ENCODE measurements around the gene AP1G2. TPM values are rescaled to one million over a fixed set of nuclear protein-coding genes. Genes with fewer than 3 reads are reported as not detected.

AP1G2 gene
- total and polyA plus RNA-seq, 2 of the 13 experiments (the other 11 are each of a cell fraction or from before 2014, with no cell fraction given): 96.9 to 611 TPM

DNA sequence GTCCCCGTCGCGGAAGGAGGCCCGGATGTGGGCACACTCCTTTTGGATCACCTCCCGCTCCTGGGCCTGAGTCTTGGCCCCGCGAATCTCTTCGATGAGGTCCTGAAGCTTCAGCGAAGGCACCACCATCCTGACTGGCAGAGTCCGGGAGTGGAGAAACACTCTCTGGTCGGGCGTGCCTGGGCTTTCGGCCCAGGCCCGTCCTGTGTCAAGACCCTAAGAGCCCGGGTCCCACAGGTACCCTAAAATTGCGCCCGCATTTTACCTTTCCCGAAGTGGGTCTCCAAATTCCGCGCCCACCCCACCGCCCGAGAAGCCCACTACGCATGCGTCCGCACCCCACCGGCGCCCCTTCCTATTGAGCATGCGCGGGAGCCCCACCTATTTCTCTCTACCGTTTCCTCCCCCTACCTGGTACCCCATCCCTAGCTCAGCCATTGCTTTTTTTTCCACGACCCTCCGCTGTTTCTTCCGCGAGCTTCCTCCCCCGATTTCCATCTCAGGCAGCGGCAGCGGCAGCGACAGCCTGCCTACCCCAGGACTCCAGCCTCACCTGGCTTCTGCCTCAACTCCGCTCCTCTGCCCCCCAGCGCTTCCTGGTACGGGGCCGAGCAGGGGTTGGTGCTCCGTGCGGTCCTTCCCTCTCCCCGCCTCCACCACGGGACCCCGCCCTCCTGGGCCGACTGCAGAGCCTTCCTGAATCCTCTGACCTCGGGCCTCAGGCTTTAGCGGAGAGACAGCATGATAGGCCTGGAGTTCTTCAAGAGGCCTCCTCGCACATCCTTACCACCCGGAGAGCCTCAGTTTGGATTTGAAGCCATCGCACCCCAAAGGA lies at the start of gene AP1G2 (continued):
- TF ChIP-seq PAXIP1 (CRISPR knock-in tag; conservative IDR thresholded peaks at IDR 0.05) (peak; percentile 83), ZNF20 (CRISPR knock-in tag; IDR thresholded peaks at IDR 0.05) (no peak; the same call in 1 of the 2 replicates), PRMT3 (CRISPR knock-in tag; IDR thresholded peaks at IDR 0.05; ENCODE audit: borderline replicate concordance, low read depth) (no peak), ARNT2 (CRISPR knock-in tag; IDR thresholded peaks at IDR 0.05; ENCODE audit: low read depth) (peak; percentile 94; the same call in 1 of the 2 replicates), NCOA1 (CRISPR knock-in tag; IDR thresholded peaks at IDR 0.05) (no peak; the same call in 1 of the 2 replicates), NFYB (CRISPR knock-in tag; IDR thresholded peaks at IDR 0.05) (peak; percentile 66), RNF219 (CRISPR knock-in tag; IDR thresholded peaks at IDR 0.05) (no peak), TGIF2 (CRISPR knock-in tag; IDR thresholded peaks at IDR 0.05) (peak; percentile 81), ZSCAN21 (CRISPR knock-in tag; IDR thresholded peaks at IDR 0.05; ENCODE audit: borderline replicate concordance) (peak; percentile 96; the same call in 1 of the 2 replicates), ZNF619 (CRISPR knock-in tag; IDR thresholded peaks at IDR 0.05) (peak; percentile 98), ASH2L (IDR thresholded peaks at IDR 0.05; ENCODE audit: insufficient read length, low read depth, low read length) (peak; percentile 96), PPARG (CRISPR knock-in tag; conservative IDR thresholded peaks at IDR 0.05) (peak; percentile 75), TFAP4 (IDR thresholded peaks at IDR 0.05; ENCODE audit: borderline replicate concordance, low read depth) (peak; percentile 62), GZF1 (CRISPR knock-in tag; IDR thresholded peaks at IDR 0.05) (peak; percentile 94; the same call in 1 of the 2 replicates), ZNF773 (CRISPR knock-in tag; IDR thresholded peaks at IDR 0.05; ENCODE audit: borderline replicate concordance) (no peak; the same call in 1 of the 2 replicates), BRCA1 (CRISPR knock-in tag; IDR thresholded peaks at IDR 0.05) (peak; percentile 60; the same call in 1 of the 2 replicates), LCORL (IDR thresholded peaks at IDR 0.05) (0 out of 2 replicates have a peak, but pooled peaks have one; percentile 43), LCORL (CRISPR knock-in tag; IDR thresholded peaks at IDR 0.05) (peak; percentile 88), SNAPC2 (CRISPR knock-in tag; IDR thresholded peaks at IDR 0.05) (peak; percentile 94; the same call in 1 of the 2 replicates), ZNF777 (CRISPR knock-in tag; IDR thresholded peaks at IDR 0.05) (peak; percentile 45; the same call in 1 of the 2 replicates), RNF2 (conservative IDR thresholded peaks at IDR 0.05; ENCODE audit: low read depth) (peak; percentile 56; the same call in 1 of the 2 replicates), ZNF724P (CRISPR knock-in tag; IDR thresholded peaks at IDR 0.05; ENCODE audit: borderline replicate concordance) (peak; percentile 73; the same call in 1 of the 2 replicates), MAF1 (CRISPR knock-in tag; IDR thresholded peaks at IDR 0.05; ENCODE audit: borderline replicate concordance) (peak; percentile 88), ZNF564 (CRISPR knock-in tag; IDR thresholded peaks at IDR 0.05) (no peak; the same call in 1 of the 2 replicates)
